ENCODE measurements around the gene SLCO4A1.
A peak's percentile ranks its signal among the peaks of the same experiment; 100 is the strongest.

SLCO4A1 gene

DNA sequence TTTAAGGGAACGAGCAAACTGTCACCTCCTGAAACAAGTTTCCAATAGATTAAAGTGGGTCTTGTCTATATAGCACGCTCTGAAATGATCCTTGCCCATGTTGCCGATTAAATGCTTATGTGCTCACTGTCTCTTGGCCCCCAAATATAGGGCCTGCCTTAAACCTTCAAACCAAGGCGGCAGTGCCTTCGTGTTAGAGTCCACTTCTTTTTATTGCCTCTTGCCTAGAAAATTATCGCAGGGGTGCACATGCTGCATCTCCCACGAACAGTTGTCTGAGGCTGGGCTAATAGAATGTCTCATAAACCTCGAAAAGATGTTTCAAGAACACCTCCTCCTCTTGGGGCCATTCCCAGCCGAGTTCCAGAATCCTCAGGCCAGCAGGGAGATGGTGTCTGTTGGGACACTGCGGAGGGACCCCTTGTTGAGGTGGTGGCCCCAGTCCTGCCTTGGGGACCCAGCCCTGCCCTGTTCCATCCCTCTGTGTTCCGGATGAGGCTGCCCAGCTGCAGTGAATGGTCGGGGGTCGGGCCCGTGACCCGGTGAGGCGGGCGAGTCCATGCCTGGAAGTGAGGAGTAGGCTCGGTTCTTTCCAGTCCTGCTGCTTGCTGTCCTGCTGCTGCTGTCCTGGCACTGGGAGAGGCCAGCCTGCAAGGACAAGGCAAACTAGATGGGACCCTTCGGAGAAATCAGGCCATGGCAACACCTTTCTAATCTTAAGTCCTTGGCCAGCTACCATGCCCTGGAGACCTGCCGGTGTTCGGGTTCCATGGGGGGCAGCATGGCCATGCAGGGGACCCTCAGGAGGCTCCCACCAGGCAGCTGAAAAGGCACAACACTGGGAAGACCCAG, 34.7 kb upstream of the SLCO4A1 start:
- DNase-seq: no peak

DNA sequence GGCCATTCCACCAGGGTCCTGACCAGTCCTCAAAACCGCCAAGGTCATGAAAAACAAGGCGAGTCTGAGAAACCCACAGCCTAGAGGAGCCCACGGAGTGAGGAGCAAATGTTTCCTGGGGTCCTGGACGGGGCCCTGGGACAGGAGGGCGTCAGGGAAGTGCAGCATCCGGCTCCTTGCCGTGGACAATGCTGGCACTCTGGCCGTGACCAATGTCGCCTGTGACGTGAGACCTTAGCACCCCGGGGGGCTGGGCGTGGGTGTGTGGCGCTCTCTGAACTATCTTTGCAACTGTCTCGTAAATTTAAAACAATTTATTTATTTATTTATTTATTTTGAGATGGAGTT, 34.1 kb upstream of the SLCO4A1 start:
- no peak for DNase-seq

- DNase-seq: no peak
These were observed 33.0 kb upstream of the SLCO4A1 start for GRCh38 chr20:62609279-62609720.

GRCh38 chr20:62609811-62610757, 32.2 kb upstream of the SLCO4A1 start:
- no peak for DNase-seq

DNA sequence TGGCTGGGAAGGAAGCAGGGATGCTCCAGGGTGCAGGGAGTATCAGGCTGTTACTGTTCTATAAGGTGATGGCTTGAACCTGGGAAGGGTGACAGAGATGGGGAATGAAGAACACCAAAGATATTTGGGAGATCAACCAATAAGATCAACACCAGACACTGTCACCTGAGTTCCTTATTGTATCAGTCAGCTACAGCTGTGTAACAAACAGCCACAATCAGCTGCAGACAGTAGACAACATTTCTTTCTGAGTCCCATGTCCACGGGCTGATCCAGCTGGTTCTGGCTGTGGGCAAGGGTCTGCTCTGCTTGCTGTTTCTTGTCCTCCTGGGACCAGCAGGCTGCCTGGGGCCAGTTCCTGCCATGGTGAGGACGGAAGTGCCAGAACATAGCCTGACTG, 31.3 kb upstream of the SLCO4A1 start:
- DNase-seq: no peak

GRCh38 chr20:62611819-62612218, 30.5 kb upstream of the SLCO4A1 start:
- no peak for DNase-seq

- no peak for DNase-seq
These were observed 28.0 kb upstream of the SLCO4A1 start for GRCh38 chr20:62614085-62614960.

DNA sequence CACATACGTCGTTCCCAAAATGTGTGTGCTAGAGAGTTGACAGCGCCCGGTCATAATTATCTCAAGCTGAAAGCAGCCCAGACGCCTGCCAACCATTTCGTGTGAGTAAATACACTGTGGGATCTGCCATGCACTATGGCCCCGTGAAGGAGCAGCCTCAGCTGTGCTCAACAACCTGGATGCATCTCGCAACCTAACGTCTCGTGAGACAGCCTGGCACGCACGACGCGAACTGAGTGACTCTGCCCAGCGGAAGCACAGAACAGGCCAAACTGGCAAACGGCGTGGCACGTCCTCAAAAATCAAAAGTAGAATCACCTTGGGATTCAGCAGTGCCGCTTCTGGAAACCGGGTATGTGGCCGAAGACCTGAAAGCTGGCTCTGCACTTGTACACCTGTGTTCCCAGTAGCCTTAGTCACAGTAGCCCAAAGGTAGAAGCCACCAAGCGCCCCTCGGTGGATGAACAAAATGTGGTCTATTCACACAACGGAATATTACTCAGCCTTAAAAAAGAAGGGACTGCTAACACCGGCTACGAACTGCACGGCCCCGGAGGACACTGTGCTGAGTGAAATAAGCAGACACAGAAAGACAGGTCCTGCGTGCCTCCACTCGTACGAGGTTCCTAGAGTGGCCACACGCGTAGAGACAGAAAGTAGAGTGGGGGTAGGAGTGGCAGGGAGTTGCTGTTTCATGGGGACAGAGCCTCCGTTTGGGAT, 27.2 kb upstream of the SLCO4A1 start:
- DNase-seq: no peak

DNA sequence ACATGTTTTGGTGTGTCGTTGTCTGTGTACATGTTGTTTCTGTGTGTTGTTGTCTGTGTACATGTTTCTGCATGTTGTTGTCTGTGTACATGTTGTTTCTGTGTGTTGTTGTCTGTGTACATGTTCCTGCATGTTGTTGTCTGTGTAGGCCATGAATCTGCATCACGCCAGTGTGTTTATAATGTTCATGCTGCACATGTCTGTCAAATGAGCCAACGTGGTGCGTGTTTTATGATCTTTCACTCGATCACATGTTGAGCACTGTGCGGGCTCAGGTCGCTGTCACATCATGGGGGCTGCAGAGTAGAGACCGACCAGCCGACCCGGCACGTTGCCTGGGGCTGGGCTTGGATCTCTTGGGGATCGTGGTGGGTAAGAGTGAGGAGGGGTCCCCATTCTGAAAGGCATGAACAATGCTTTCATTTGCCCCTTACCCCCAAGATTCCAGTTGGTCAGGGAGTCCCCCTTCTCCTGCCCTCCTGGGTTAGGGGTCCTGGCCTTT, 26.5 kb upstream of the SLCO4A1 start:
- DNase-seq: no peak

DNA sequence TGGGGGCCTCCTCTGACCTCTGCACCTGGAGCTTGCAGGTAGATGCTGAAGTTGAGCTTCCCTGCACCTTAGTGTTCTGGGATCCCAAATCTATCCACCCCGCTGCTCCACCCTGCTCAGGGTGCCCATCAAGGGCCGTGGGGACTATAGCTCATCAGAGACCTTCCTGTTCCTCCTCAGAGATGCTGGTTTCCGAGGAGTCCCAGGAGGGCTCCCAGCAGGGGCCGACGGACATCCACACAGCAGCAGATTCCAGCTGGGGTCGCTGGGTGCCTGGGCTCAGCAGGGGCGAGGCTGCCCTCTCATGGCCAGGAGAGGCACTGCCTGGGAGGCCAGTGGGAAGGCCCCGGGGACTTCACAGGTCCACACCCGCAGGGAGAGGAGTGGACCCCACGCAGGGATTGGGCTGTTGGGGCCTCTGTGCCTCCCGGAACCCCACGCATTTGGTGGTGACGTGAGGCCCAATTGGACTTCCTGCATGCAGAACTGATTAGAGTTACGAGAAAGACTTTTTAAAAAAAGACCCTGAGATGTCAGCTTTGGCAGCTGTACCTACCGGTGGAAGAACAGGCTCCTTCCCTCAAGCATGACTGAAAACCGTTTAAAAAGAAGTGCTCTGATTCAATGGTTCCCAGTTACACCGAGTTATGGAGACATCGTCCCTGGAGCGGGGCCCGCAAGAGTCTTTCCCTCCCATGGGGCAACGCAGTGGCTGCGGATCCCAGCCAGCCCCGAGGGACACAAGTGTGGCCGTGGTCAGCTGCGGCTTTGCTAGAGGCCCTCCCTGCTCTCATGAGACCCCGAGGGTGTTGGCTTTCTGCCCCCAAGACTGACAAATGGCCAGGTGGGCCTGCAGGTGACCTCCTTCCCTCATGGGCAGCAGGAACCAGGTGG, 25.3 kb upstream of the SLCO4A1 start:
- DNase-seq: peak; percentile 76

DNA sequence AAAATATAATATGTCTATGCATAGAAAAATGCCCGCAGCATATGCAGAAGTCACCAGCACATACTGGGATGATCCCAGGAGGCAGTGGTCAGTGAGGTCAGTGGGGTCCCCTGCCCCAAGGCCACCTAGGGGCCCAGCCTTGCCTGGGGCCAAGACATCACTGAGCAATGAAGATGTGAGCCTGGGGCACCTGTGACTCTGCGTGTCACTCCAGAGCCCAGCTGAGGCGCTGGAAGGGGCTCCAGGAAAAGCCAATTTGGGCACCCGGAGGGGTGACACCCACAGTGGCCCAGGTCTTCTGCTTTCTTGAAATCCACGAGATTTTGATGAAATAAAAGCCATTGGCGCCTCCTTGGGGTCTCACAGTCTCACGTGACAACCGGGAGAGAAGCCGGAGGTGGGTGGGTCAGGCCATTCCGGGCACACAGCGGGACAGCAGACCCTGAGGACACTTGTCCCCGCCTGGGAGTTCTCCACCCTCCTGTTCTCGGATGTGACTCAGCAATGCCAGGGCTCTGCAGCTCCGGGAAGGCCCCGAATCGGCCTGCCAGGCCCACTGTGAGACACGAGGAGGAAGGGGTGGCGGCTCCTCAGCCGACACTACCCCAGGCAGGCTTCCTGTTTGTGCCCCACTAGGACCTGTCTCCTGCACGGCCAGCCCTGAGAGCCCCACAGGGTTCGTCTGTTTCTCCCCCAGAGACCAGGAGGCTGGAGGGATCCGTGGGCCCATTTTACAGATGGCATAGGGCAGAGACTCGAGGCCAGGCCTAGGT, 24.4 kb upstream of the SLCO4A1 start:
- DNase-seq: peak; percentile 58

DNA sequence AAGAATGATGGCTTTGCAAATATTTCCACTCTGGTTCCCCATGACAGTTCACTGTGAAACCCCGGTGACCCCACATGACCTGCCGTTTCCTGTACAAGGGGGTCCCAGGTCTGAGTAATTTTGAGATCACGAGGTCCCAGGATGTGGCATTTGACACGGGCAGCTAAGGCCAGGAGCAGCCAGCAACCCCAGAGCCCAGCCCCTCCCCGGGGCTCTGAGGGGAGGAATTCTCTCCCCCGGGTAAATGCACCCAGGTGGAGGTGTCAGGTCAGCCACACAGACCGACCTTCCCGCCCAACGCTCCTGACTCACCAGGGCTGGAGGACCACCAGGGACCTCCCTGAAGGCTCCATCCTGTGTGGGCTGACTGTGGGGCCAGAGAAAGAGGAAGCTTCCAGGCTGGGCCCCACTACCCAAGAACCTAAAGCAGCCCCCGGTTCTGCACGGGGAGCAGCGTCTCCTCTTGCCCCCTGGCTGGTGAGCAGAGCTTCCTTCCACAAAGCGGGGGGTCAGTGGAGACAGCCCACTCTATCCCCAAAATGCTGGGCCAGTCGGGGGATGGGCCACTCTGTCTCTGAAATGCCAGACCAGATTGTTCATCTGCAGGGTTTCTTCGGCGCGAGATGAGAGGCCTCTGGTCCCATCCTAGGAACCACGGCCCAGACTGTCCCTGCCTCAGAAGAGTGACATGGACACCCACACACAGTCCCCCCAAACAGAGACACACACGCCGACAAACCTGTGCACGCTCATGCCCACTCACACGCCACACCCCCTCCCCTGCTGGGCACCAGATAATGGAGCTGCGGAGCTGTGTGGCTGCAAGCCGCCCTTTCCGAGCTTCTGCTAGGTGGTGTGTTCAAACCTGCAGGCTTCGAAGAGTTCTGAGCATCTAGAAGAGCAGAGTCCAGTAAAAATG, 23.4 kb upstream of the SLCO4A1 start:
- peak; percentile 21 for DNase-seq

- no peak for DNase-seq
These were observed 21.7 kb upstream of the SLCO4A1 start for GRCh38 chr20:62620625-62621024.

DNA sequence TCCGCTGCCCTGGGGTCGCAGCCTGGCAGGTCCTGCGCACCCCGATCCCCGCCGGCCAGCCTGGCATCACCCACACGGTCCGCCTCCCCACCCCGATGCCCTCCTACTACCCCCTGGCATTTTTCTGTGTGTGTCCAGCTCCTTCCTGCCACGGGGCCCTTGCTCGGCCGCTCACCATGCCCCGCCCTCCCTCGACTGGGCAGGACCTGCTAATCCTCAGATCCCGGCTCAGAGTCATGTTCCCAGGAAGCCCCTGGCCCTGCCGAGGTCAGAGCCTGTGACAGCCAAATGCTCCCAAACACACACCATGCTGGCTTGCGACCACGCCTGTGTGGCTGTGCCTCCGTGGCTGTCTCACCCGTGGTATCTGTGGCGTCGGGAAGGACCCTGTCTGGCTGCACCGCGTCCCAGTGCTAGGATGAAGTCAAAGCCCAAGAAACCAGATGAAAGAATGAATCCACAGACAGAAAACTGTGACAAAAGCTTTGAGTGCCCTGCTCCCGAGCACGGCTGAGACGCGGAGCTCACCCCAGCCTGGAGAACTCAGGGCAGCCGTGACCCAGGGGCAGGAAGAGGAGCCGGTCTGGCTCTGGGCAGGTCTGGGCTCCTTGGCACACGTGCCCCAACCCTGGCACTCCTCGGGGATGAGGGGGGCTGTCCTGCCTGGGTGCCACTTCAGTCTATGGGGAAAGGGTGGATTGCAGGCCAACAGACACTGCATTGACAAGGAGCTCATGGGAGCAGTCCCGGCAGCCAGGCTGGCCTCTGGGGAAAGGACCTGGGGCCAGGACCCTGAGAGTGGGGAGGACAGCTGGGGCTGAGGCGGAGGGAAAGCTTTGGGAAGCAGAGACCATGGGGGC, 20.8 kb upstream of the SLCO4A1 start:
- DNase-seq: no peak

GRCh38 chr20:62622178-62622876, 20.0 kb upstream of the SLCO4A1 start:
- DNase-seq: no peak

GRCh38 chr20:62622877-62623487, 19.3 kb upstream of the SLCO4A1 start:
- DNase-seq: no peak
